HG03103 (cell line): ENCODE results near the gene PTPN23.
"Not testable (repeated sequence)": the region's sequence is repeated elsewhere in the genome, so short reads cannot be mapped to it uniquely, and the experiment has no call there.

ENCODE experiments used
- ATAC-seq: cut with Tn5 transposase; IDR thresholded peaks from one replicate; pipeline ENCODE4 v1.9.1; 2021; ENCODE audit warnings: low read depth; ENCODE audit not compliant: unreplicated experiment

The PTPN23 gene

GRCh38 chr3:47380601-47381316 is at the start of gene PTPN23:
Gene PTPN23, plus strand, starts transcription at chr3:47381021. Its CDS starts 76 bp downstream, at chr3:47381097.
- ATAC-seq: peak; percentile 55

DNA sequence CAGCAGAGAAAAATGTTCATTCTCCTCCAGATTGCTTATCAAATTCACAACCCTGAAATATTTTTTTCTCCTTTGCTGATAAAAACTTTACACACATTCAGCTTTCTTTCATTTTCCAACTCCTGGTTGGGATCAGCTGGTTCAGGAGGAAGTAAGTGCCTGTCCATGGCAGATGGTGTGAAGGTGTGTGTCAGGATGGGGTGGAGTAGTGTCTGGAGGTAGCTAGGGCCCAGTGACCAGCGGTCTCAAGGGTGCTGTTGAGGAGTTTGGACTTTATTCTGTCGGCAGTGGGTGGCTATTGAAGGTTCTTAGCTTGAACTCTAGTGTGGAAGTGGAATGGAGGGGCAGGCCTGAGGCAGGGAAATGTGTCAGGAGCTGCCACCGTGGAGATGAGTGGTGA is 46.9 kb upstream of the PTPN23 start:
- no peak for ATAC-seq

DNA sequence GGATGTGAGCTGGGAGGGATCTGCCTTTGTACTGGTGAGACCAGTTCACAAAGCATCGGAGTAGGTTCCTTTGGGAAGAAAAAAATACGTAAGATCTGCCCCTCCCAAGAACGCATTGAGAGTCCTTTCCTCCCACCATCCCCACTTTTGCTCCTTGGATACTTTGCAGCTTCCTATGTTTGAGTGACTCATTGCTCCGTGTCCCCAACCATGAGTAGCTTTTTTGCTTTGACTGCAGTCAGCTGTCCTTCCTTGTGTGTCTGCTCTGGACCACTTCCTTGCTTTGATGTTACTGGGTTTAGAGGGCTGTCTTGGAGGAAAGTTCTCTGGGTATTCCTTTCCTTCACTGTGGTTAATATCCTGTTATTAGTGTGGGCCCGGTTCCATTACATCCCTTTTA is 43.2 kb upstream of the PTPN23 start:
- ATAC-seq: no peak

DNA sequence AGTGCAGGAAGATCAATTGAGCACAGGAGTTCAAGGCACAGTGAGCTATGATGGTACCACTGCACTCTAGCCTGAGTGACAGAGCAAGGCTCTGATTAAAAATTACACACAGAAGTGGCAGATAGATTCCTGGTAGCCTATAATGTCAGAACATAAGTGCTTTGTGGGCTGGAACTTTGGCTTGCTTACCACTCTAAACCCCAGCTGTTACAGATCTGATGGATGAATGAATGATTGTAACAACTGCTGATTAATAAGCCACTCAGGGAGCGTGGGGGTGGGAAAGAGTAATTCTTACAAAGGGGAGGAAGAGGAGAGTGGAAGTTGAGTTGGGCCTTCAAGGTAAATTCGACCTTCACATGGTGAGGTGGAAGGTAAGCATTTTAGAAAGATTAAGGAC is 40.9 kb upstream of the PTPN23 start:
- no peak for ATAC-seq

DNA sequence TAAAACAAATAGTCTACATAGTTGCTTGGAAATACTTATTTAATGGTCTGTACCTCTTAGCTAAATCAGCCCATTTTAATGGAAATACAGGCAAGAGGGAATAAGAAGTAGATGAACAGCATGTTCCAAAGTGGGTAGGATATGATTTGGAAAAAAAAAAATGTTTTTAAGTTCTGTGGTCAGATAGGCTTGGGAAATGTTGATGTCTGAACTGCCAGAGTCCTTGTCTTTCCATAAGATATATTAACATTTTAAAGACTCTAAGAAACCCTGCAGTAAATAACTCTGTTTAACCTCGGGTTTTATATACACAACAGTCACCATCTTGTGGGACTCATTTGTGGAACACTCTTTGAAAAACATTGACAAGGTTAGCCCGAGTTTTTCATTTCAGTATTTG is 40.0 kb upstream of the PTPN23 start:
- no peak for ATAC-seq

GRCh38 chr3:47342151-47342550 is 38.7 kb upstream of the PTPN23 start:
- ATAC-seq: no peak

- ATAC-seq: no peak
Measured at GRCh38 chr3:47342812-47343211, 38.0 kb upstream of the PTPN23 start.

DNA sequence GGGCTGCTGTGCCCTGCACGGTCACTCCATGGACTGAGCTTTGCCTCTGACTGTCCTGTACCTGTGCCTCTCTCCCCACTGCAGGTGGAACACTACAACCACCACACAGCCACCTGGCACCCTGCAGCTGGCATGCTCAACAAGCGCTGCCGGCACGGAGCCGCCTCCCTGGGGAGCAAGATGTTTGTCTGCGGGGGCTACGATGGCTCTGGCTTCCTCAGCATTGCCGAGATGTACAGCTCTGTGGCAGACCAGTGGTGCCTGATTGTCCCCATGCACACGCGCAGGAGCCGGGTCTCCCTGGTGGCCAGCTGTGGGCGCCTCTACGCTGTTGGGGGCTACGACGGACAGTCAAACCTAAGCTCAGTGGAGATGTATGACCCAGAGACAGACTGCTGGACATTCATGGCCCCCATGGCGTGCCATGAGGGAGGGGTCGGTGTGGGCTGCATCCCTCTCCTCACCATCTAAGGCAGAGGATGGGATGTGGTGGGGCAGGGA is 37.3 kb upstream of the PTPN23 start:
- ATAC-seq: no peak

- no peak for ATAC-seq
Measured at GRCh38 chr3:47344971-47345370, 35.9 kb upstream of the PTPN23 start.

DNA sequence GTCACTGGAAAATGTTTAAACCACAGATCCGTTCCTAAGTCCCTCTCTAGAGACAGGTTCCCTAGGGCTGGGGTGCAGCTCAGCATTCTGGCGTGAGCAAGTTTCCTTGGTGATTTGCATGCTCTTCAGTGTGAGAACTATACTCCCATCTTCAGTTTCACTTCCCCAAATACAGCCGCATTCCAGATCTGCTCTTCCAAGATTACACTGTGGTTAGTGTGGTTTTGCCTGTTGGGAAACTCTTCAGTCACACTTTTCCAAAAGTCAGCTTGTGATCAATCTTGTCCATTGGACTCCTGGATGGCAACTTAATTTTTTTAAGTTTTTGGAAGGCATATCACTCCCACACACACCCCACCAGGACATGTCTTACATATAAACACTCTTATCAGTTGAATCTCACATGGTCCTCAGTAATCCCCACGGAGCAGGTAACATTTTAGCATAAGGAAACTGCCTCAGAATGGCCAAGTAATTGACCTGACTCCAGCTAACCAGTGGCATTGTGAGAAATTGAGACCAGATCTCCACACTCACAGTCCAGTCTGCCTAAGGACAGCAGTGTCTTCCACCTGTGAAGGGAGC is 33.5 kb upstream of the PTPN23 start:
- no peak for ATAC-seq

- no peak for ATAC-seq
Measured at GRCh38 chr3:47348411-47349154, 32.2 kb upstream of the PTPN23 start.

DNA sequence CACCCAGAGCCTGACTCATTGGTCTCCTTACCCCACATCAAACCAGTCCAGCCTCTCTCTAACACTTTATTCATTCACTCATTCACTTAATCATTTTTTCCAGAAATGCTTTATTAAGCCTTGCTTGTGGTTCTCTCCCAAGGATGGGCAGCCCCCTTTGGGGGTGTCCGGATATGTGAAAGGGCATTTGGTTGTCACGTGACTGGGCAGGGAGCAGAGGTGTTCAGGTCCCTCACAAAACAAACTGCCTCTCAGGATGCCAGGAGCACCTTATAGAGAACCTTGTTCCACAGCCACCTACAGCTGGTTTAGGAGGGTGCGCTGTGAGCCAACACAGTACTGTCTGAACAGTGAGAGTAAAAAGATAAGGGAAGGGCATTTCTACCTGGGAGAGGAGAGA is 25.8 kb upstream of the PTPN23 start:
- no peak for ATAC-seq

GRCh38 chr3:47356201-47356600 is 24.6 kb upstream of the PTPN23 start:
- ATAC-seq: no peak

DNA sequence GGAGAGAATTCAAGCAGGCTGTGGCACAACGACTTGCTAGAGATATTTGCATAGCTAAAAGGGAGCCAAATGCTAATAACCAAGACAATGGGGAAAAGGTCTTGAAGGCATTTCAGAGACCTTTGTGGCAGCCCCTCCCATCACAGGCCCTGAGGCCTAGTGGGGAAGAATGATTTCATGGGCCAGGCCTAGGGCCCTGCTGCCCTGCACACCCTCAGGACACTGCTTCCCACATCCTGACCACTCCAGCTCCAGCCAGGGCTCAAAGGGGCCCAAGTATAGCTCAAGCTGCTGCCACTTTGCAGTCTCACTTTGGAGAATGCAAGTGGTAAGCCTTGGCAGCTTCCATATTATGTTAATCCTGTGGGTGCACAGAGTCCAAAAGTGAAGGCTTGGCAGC is 21.5 kb upstream of the PTPN23 start:
- ATAC-seq: no peak

- not testable (repeated sequence) for ATAC-seq
Measured at GRCh38 chr3:47360110-47360517, 20.7 kb upstream of the PTPN23 start.

GRCh38 chr3:47362701-47363100 is 18.1 kb upstream of the PTPN23 start:
- ATAC-seq: no peak

DNA sequence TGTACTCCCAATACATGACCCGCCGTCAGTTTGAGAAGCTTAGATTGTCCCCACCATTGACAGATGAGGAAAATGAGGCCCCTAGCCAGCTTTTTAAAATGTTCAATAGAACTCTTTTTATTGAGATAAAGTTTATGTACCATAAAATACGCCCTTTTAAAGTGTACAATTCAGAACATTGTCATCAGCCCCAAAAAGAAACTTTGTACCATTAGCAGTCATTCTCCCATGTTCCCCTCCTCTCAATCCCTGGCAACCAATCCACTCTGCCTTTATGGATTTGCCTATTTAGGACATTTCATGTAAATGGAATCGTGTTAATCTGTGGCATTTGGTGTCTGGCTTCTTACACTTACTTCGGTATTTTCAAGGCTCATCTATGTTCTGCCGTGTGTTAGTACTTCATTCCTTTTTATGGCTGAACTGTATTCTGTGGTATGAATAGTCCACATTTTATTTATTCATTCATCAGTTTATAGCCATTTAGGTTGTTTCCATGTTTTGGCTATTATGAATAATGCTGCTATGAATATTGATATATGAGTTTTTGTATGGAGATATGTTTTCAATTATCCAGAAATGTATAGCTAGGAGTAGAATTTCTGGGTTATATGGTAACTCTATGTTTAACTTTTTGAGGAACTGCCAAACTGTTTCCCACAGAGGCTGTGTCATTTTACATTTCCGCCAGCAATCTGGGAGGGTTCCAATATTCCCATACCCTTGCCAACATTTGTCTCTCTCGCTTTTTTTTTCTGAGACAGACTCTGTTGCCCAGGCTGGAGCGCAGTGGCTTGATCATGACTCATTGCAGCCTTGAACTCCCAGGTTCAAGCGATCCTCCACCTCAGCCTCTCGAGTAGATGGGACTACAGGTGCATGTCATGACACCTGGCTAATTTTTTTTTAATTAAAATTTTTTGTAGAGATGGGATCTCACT is 15.3 kb upstream of the PTPN23 start:
- ATAC-seq: no peak

DNA sequence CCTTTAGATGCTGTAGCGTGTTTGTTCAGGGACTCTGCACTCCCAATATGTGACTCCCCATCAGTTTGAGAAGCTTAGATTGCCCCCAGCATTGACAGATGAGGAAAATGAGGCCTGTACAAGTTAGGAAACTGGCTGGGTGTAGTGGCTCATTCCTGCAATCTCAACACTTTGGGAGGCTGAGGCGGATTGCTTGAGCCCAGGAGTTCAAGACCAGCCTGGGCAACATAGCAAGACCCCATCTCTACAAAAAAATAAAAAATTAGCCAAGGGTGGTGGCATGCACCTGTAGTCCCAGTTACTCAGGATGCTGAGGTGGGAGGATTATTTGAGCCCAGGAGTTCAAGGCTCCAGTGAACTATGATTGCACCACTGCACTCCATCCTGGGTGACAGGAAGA is 14.0 kb upstream of the PTPN23 start:
- ATAC-seq: no peak

DNA sequence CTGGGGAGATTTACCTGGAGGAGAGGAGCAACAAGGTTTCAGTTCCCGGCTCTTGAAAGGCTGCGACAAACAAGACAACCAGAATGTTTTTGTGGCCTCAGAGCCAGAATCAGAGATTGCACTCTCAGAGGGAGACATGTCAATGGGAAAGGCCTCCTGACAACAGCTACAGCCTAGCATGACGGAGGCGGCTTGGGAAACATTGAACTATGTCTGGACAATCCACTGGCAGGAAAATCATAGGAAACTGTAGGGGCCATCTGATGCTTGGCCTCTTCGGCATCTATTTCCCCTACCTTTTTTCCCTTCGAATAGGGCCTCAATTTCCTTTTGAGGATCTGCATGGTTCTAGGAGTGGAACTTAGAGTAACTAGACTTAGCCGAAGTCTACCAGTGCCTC is 13.2 kb upstream of the PTPN23 start:
- ATAC-seq: no peak

DNA sequence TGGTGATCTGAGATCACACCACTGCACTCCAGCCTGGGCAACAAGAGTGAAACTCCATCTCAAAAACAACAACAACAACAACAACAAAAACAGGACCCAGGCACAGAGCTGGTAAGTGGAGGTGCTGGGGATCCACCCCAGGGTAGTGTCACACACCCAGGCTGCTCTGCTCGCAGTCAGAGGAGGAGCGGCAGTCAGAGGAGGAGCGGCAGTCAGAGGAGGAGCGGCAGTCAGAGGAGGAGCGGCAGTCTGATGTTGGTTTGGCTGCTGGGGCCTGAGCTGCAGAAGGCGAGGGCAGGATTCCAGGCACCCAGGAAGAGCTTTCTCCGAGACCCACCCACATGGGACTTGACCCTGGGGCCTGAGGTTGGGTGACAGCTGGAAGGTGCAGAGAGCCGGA is 10.8 kb upstream of the PTPN23 start:
- ATAC-seq: not testable (repeated sequence)
